ENCODE measurements around the gene CGNL1.

- no peak for TF ChIP-seq CTCF (IDR thresholded peaks at IDR 0.05)
- no peak for TF ChIP-seq POLR2A (IDR thresholded peaks at IDR 0.05)
- no peak for TF ChIP-seq EP300 (IDR thresholded peaks at IDR 0.05)
- TF ChIP-seq POLR2AphosphoS5 (IDR thresholded peaks at IDR 0.05) = no peak
Observed at GRCh38 chr15:57461541-57461940, 85.2 kb downstream of the CGNL1 start.

All from upper lobe of left lung (tissue), 4 donors.